Activated CD8-positive, alpha-beta T cell treated with anti-CD3 and anti-CD28 coated beads, Interleukin-2, amount 10 ng/mL, durations not matched to agents 7 days and 5 days (primary cell): ENCODE measurements around the gene EIF4EBP2. TPM values are rescaled to one million over a fixed set of nuclear protein-coding genes. Genes with fewer than 3 reads are reported as not detected.
A peak's percentile ranks its signal among the peaks of the same experiment; 100 is the strongest.

Source experiments
- ATAC-seq: fragments of 150-1000 bp; cut with Tn5 transposase; one replicate; pipeline ENCODE4 v1.10.0; 2021; ENCODE audit warnings: moderate library complexity
- CTCF ChIA-PET: fragments of 350-600 bp; sonication (Branson Sonifier 250); formaldehyde crosslinking; loops from one replicate; lab custom pipeline; 2021; ENCODE audit warnings: antibody characterized with exemption; lab: Charles Lee
- POLR2A ChIA-PET: fragments of 350-600 bp; sonication (Branson Sonifier 250); formaldehyde crosslinking; loops from one replicate; lab custom pipeline; 2021; ENCODE audit warnings: antibody characterized with exemption; lab: Charles Lee
- DNase-seq: peaks from one replicate; pipeline ENCODE4 v3.0.0-alpha.2; 2020
- H3K27ac Mint-ChIP-seq: one replicate; pipeline ENCODE4 v1.8.0; 2021; ENCODE audit warnings: mild to moderate bottlenecking, mixed read lengths
- H3K27me3 Mint-ChIP-seq: one replicate; pipeline ENCODE4 v1.8.0; 2021; ENCODE audit warnings: low read depth, mixed read lengths
- H3K36me3 Mint-ChIP-seq: one replicate; pipeline ENCODE4 v1.8.0; 2021; ENCODE audit warnings: low read depth, mixed read lengths
- H3K4me1 Mint-ChIP-seq: one replicate; pipeline ENCODE4 v1.8.0; 2021; ENCODE audit warnings: low read depth, mixed read lengths
- H3K4me3 Mint-ChIP-seq: one replicate; pipeline ENCODE4 v1.8.0; 2021; ENCODE audit warnings: mild to moderate bottlenecking, mixed read lengths
- H3K9me3 Mint-ChIP-seq: one replicate; pipeline ENCODE4 v1.8.0; 2022; ENCODE audit warnings: mixed read lengths; ENCODE audit not compliant: insufficient read depth
- total RNA-seq, 2 experiments: library from RNA; stranded (reverse); gene quantifications; one replicate each; pipeline ENCODE4 v1.2.3, GENCODE V29; 2021

The EIF4EBP2 gene
- total RNA-seq, 2 experiments from 2014 or later, result 58.7 to 60.8 TPM

DNA sequence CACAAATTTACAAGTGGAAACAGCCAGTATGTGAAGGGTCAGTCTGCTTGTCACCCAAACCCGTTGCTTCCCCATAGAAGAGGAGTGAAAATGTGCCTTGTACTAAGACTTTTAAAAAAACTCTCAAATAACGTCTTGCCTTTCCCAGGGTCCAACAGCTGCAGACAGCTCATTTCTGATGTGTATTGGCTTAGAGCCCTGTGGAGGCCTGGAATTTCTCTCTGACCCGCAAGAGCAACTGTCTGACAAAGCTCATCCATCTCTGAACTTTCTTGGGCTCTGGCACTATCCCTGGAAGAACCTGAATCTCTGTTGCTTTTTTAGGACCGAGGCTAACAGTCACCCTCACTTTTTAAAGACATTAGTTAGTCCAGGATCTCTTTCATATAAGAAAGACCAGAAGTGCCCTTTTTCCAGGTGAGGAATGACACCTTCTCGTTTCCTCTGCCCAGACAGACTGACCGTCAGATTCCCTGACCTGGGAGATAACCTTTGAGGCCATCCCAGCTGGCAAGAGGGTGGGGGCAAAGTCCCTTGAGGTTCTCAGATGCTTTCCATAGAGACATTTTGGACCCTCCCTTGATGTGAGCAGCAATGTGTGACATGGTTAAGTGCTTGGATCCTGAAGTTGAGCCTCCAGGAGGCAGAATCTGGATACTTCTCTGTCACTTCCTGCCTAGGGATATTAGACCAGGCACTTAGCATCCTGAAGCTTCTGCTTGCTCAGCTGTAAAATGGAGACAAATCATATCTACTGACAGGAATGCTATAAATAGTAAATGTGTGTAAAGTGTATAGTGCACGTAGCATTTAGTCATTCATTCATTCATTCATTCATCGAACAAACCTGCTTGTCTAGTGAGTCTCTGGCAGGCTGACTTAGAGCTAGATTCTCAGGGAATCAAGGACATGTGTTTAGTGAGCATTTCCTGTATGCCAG, 42.0 kb downstream of the EIF4EBP2 start:
- Mint-ChIP-seq H3K4me1 (peaks cover under 1% of the 10 kb centered on the region), H3K4me3 (no peak overlapping the region), H3K27ac (no peak overlapping the region), H3K9me3 (no peaks in the 10 kb centered on the region), H3K27me3 (peaks cover 29% of the 10 kb centered on the region), H3K36me3 (no peaks in the 10 kb centered on the region)
- no peak for DNase-seq
- POLR2A ChIA-PET, result no interaction called here
- no peak for ATAC-seq
- CTCF ChIA-PET, result interaction anchor here (0.9 to 1.2 kb wide), 3 partner anchors 12 to 16 kb away, joined by 3 to 5 read pairs (median 3); no protein-coding TSS in a partner anchor

DNA sequence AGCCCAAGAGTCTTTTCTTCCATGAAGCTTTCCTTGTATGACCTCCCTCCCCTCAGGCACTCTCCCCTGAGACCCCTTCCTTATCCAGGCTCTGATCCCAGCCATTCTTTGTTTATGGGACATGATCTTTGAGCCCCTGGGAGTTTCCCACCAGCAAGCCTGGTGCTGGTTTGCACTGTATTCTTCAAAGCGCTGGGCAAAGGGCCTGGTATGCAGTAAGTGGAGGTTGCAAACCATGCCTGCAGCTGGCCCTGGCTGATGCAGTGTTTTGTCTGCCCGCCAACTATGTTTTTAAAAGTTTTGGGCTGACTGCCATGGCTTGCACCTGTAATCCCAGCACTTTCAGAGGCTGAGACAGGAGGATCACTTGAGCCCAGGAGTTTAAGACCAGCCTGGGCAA, 44.3 kb downstream of the EIF4EBP2 start:
- Mint-ChIP-seq H3K27ac (no peak overlapping the region), H3K9me3 (no peaks in the 10 kb centered on the region), H3K4me1 (no peaks in the 10 kb centered on the region), H3K4me3 (no peak overlapping the region), H3K27me3 (peaks cover 10% of the 10 kb centered on the region), H3K36me3 (no peaks in the 10 kb centered on the region)
- CTCF ChIA-PET, result no interaction called here
- DNase-seq, result no peak
- POLR2A ChIA-PET, result no interaction called here
- no peak for ATAC-seq

DNA sequence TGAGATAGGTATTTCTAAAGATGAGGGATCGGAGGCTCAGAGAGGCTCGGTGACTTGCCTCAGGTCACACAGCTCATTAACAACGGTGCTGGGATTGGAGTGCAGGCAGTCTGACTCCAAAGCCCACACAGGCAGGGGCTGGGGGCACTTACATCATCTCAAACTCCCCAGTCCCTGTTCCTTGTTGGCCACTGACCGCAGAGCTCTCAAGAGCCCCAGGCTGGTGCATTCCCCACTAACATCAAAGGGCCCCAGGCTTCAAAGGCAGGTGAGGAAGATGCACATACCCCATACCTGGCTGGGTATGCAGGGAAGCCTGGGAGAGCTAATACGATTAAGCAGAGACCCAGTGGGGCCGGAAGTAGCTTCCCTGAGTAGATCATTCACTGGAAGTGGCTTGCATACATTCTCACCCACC, 51.3 kb downstream of the EIF4EBP2 start:
- POLR2A ChIA-PET, result interaction anchor here (0.7 kb wide), 1 partner anchor 1128 kb away, joined by 3 read pairs; no protein-coding TSS in a partner anchor

DNA sequence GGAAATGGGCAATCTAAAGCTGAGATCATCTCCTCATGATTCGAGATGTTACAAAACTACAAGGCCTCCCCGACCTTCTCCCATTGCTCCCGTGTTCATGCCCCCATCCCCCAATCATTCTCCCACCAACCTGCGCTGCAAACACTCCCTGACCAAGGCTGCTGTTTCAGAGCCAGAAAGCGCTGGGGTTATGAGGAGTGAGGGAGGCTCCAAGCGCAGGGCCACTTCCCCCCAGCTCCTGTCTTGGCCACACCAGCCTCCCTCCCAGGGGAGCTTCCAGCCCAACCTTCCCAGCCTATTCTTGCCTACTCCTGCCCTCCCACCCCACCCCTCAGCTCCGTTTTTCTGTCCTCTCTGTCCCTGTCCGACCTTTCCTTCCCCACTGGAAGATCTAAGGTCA, 52.2 kb downstream of the EIF4EBP2 start:
- CTCF ChIA-PET, result no interaction called here
- Mint-ChIP-seq H3K27ac (no peak overlapping the region), H3K4me3 (no peak overlapping the region), H3K4me1 (no peaks in the 10 kb centered on the region), H3K27me3 (peaks cover 45% of the 10 kb centered on the region), H3K36me3 (no peaks in the 10 kb centered on the region), H3K9me3 (no peaks in the 10 kb centered on the region)
- DNase-seq (no peak), ATAC-seq (no peak)
- POLR2A ChIA-PET, result no interaction called here

More for the DNA sequence above, 51.3 kb downstream of the EIF4EBP2 start:
- Mint-ChIP-seq H3K27ac (no peak overlapping the region), H3K36me3 (no peaks in the 10 kb centered on the region), H3K4me1 (no peaks in the 10 kb centered on the region), H3K9me3 (no peaks in the 10 kb centered on the region), H3K27me3 (peaks cover 41% of the 10 kb centered on the region), H3K4me3 (no peak overlapping the region)
- CTCF ChIA-PET, result no interaction called here
- ATAC-seq (no peak), DNase-seq (no peak)

DNA sequence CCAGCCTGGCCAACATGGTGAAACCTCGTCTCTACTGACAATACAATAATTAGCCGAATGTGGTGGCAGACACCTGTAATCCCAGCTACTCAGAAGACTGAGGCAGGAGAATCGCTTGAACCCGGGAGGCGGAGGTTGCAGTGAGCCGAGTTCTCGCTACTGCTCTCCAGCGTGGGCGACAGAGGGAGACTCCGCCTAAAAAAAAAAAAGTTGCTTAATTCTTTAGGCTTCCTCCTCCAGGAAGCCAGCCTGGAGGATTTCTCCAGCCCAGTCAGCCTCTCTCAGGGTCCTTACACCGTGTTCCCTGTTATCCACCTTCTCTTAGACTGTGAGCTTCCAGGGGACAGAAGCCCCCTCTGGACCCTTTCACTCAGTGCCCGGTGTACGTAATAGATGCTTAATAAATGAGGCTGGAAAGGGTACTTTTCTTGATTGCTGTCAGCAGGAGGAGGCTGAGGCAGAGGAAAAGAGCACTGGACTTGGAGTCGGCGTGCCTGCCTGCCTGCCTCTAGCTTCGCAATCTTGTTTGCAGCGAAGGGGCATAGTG, 53.9 kb downstream of the EIF4EBP2 start:
- ChIA-PET POLR2A (no interaction called here), CTCF (no interaction called here)
- DNase-seq (no peak), ATAC-seq (no peak)
- Mint-ChIP-seq H3K27me3 (peaks cover 45% of the 10 kb centered on the region), H3K36me3 (no peaks in the 10 kb centered on the region), H3K4me1 (no peaks in the 10 kb centered on the region), H3K9me3 (no peaks in the 10 kb centered on the region), H3K27ac (no peak overlapping the region), H3K4me3 (no peak overlapping the region)

DNA sequence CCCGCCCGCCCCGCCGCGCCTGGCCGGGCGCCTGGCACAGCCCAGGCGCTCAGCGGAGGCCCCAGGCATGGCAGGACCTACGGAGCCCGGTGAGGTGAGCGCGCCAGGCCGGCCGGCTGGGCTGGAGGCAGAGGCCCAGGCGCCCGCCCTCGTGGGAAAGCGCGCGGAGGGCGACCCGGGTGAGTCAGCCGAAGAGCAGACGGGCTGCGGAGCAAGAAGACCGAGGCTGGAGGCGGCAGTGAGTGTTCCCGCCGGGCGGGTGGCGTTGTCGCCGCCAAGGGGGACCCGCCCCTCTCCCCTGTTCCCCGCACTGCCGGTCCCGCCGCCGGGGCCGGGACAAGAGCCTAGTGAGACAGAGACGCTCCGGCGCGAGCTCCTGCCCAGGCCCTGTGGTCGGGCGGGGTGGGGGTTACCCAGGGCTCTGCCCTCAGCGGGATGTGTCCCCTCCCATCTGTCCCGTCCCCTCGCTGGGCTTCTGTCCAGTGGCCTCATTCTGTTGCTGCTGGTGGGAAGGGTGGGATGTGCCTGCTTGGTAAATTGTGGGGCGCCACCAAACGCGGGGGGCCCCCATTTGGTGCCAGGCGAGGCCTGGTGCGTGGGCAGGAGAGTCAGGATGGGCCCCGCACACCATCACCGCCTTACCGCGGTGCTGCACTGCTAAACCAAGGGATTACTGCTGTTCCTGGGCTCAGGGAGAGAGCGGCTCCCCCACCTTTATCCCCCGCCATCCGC, 54.5 kb downstream of the EIF4EBP2 start:
- CTCF ChIA-PET, result interaction anchor here (3.2 kb wide), 1 partner anchor 236 kb away, joined by 14 read pairs; no protein-coding TSS in a partner anchor

DNA sequence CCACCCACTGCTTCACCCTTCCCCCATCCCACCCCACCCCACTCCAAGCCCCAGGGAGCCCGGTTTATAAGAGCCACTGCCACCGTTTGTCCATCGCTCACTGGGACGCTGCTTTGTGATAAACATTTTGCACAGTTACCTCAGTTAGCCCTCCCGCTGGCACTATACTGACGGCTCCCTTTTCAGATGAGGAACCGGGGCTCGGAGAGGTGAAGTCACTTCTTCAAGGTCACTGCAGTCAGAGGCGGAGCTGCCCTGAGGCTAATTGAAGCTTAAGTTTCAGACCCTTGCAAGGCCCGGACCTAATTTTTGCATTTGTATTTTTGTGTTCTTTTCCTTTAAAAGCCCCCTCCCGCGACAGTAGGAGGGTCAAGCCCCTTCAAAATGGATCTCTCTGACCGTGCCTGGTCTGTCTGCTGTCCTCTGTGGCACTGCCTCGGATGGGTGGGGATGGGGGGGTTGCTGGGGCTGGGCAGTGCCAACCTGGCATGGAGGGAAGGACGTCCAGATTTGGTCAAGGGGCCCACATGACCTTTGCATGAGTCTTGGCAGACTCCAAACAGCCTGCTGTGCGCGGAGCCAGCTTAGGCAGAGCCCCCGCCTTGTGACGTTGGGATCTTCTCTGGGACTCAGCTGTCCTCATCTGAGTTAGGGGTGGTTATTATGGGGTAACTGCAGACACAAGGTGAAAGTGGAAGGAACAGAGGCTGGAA, 55.3 kb downstream of the EIF4EBP2 start:
- peaks cover 48% of the 10 kb centered on the region for H3K27me3 Mint-ChIP-seq
- H3K27ac Mint-ChIP-seq, result no peak overlapping the region
- H3K36me3 Mint-ChIP-seq, result no peaks in the 10 kb centered on the region
- DNase-seq (no peak), ATAC-seq (no peak)
- ChIA-PET CTCF (interaction anchor here (3.2 kb wide), 1 partner anchor 237 kb away, joined by 14 read pairs; no protein-coding TSS in a partner anchor), POLR2A (interaction anchor here (0.6 kb wide), 1 partner anchor 121 kb away, joined by 3 read pairs; no protein-coding TSS in a partner anchor)
- H3K4me3 Mint-ChIP-seq, result no peak overlapping the region
- H3K9me3 Mint-ChIP-seq, result no peaks in the 10 kb centered on the region
- H3K4me1 Mint-ChIP-seq, result no peaks in the 10 kb centered on the region

More for the DNA sequence above, 54.5 kb downstream of the EIF4EBP2 start:
- Mint-ChIP-seq H3K27ac (no peak overlapping the region), H3K27me3 (peaks cover 46% of the 10 kb centered on the region), H3K9me3 (no peaks in the 10 kb centered on the region), H3K36me3 (no peaks in the 10 kb centered on the region), H3K4me3 (no peak overlapping the region), H3K4me1 (no peaks in the 10 kb centered on the region)
- DNase-seq (no peak), ATAC-seq (peak; percentile 55)
- POLR2A ChIA-PET, result no interaction called here

DNA sequence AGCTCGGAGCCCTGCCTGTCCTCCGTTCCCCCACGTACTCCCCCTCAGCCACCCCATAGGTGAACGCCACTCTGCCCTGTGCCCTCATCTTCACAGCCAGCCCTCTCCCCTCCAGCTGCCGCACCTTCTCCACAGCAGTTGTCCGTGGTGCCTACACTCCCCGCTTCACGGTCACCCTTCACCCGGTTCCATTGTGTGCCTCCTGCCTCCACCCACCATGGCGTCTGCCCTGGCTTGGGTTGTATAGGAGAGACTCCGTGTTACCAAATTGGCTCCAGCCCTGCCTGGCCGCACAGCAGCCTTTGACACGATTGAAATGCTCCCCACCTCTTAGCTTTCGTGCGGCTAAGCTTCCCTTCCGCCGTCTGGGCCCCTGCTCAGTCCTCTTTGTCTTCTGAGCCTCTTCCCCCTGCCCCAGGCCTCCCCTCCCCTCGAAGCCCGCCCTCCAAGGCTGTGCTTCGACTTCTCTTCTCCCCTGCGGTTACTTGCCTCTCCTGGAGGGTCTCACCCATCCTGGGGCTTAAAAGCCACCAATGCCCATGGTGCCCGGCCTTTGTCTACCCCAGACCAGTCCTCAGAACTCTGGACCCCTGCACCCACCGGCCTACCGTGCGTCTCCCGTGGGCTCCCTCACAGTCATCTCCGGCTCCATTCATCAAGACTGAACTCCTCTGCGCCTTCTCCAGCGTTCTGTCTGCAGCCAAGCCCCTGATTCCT, 56.0 kb downstream of the EIF4EBP2 start:
- Mint-ChIP-seq H3K4me3 (no peak overlapping the region), H3K36me3 (no peaks in the 10 kb centered on the region), H3K9me3 (no peaks in the 10 kb centered on the region), H3K27ac (no peak overlapping the region), H3K4me1 (no peaks in the 10 kb centered on the region), H3K27me3 (peaks cover 48% of the 10 kb centered on the region)
- ATAC-seq, result no peak
- ChIA-PET POLR2A (interaction anchor here (0.6 kb wide), 1 partner anchor 122 kb away, joined by 3 read pairs; no protein-coding TSS in a partner anchor), CTCF (interaction anchor here (1.8 to 3.2 kb wide), 6 partner anchors 17 to 299 kb away, joined by 6 to 36 read pairs (median 12); no protein-coding TSS in a partner anchor)
- DNase-seq, result no peak

DNA sequence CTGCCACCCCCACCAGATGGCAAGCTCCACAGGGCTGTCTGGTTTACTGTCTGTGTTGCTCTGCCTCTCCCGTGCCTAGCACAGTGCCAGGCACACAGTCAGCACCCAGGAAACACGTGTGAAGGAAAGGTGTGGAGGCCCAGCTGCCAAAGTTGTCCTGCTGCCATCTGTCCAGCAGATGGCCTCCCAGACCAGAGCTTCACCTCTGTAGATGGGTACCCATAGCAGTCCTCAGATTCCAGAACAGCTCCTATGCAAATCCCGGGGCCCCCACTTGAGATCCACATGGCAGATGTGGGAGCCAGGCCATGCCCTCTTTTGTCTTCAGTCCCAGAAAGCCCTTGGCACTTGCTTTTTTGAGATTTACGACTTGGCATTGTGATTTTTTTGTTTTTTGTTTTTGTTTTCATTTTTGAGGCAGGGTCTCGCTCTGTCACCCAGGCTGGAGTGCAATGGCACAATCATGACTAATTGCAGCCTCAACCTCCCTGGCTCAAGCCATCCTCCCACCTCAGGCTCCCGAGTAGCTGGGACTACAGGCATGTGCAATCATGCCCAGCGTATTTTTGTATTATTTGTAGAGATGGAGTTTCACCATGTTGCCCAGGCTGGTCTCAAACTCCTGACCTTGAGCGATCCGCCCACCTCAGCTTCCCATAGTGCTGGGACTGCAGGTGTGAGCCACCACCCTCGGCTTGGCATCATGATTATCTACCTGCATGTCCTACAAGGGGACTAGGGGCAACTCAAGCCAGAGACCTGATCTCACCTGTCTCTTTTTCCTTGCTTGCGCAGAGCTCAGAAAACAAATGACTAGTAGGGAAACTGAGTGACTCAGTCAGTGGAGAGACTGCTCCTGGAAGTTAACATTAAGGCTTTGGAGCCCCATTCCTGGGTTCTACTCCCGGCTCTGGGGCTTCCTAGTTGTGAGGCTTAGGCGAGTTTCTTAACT, 57.7 kb downstream of the EIF4EBP2 start:
- Mint-ChIP-seq H3K36me3 (no peaks in the 10 kb centered on the region), H3K27ac (no peak overlapping the region), H3K4me1 (no peaks in the 10 kb centered on the region), H3K4me3 (no peak overlapping the region), H3K27me3 (peaks cover 41% of the 10 kb centered on the region), H3K9me3 (no peaks in the 10 kb centered on the region)
- DNase-seq, result peak; percentile 67
- POLR2A ChIA-PET, result interaction anchor here (0.5 kb wide), 1 partner anchor 135 kb away, joined by 3 read pairs; no protein-coding TSS in a partner anchor
- CTCF ChIA-PET, result interaction anchor here (0.8 to 3.2 kb wide), 29 partner anchors 8 to 426 kb away, joined by 3 to 36 read pairs (median 5); no protein-coding TSS in a partner anchor
- peak; percentile 66 for ATAC-seq
